C4-2B (cell line): ENCODE data around the gene ZFR2.

Source experiments
- H3K27ac ChIP-seq: fragments of 450-650 bp; 2 replicates; pipeline ENCODE4 v1.5.1; 2017
- CTCF ChIP-seq: fragments of 450-650 bp; conservative IDR thresholded peaks from 2 replicates; pipeline ENCODE4 v1.5.1; 2017; ENCODE audit warnings: mild to moderate bottlenecking
- ZFX ChIP-seq: fragments of 450-650 bp; IDR thresholded peaks from 2 replicates; pipeline ENCODE4 v1.6.1; 2017

Gene ZFR2

GRCh38 chr19:3804429-3804828, 64.4 kb downstream of the ZFR2 start:
- TF ChIP-seq ZFX = no peak
- TF ChIP-seq CTCF = no peak

GRCh38 chr19:3803986-3804385, 64.9 kb downstream of the ZFR2 start:
- TF ChIP-seq CTCF (no peak), ZFX (no peak)
- H3K27ac ChIP-seq = no peak overlapping the region

More at GRCh38 chr19:3804429-3804828, 64.4 kb downstream of the ZFR2 start:
- no peak overlapping the region for H3K27ac ChIP-seq

- no peak for TF ChIP-seq ZFX
- no peak for TF ChIP-seq CTCF
- H3K27ac ChIP-seq = no peak overlapping the region
Measured at GRCh38 chr19:3803114-3803888, 65.5 kb downstream of the ZFR2 start.

- H3K27ac ChIP-seq = no peak overlapping the region
- TF ChIP-seq ZFX (no peak), CTCF (no peak)
Measured at GRCh38 chr19:3801412-3802096, 67.3 kb downstream of the ZFR2 start.

GRCh38 chr19:3800996-3801395, 67.8 kb downstream of the ZFR2 start:
- no peak overlapping the region for H3K27ac ChIP-seq
- no peak for TF ChIP-seq ZFX
- no peak for TF ChIP-seq CTCF

- no peak overlapping the region for H3K27ac ChIP-seq
- no peak for TF ChIP-seq ZFX
- no peak for TF ChIP-seq CTCF
Measured at GRCh38 chr19:3798137-3798536, 70.7 kb downstream of the ZFR2 start.

- no peak for TF ChIP-seq CTCF
- no peak for TF ChIP-seq ZFX
- H3K27ac ChIP-seq = no peak overlapping the region
Measured at GRCh38 chr19:3796358-3796757, 72.5 kb downstream of the ZFR2 start.
